Suprapubic skin (tissue), 3 donors: ENCODE results near the gene ABLIM2.

Experiments
- CTCF ChIP-seq, 2 donors: fragments of 200-600 bp in 1 of 2; fragments of 450-650 bp in 1 of 2; sonication (generic) in 1 of 2; IDR thresholded peaks; one replicate each; pipeline ENCODE4 v1.5.1; 2016 to 2019; ENCODE audit warnings: antibody characterized with exemption in 2 of 2, mild to moderate bottlenecking in 1 of 2, moderate library complexity in 1 of 2
- EP300 ChIP-seq: sonication (generic); formaldehyde crosslinking; IDR thresholded peaks from one replicate; pipeline ENCODE4 v1.6.1; 2017; ENCODE audit warnings: antibody characterized with exemption
- POLR2A ChIP-seq, 2 donors: fragments of 450-650 bp; IDR thresholded peaks; one replicate each; pipeline ENCODE4 v1.6.1; 2017; ENCODE audit warnings: antibody characterized with exemption in 2 of 2, mild to moderate bottlenecking in 2 of 2, moderate library complexity in 2 of 2

GRCh38 chr4:8058031-8058479 lies 100.6 kb downstream of the ABLIM2 start:
- TF ChIP-seq CTCF (IDR thresholded peaks at IDR 0.05) (no peak), POLR2A (IDR thresholded peaks at IDR 0.05) (no peak), EP300 (no peak)
